ENCODE data around the gene AKAIN1.
A peak's percentile ranks its signal among the peaks of the same experiment; 100 is the strongest.

The AKAIN1 gene

GRCh38 chr18:5197032-5197434 is at the start of gene AKAIN1:
TSS of gene AKAIN1 (minus strand) at chr18:5197257. CDS start at chr18:5197053, 204 bp downstream.
- Histone ChIP-seq H3K9me3 (ENCODE audit: control insufficient read depth in 2 of 2, low read length in 2 of 2) (peaks cover 0 to 5% of the 10 kb centered on the region in 2 donors), H3K9ac (ENCODE audit: low read length in 2 of 2) (no peak within 1 kb of the TSS), H3K27me3 (ENCODE audit: control insufficient read depth in 1 of 2, insufficient read depth in 2 of 2, low read length in 2 of 2) (peaks cover 30 to 44% of the 10 kb centered on the region in 2 donors), H3K36me3 (ENCODE audit: control insufficient read depth in 2 of 2, insufficient read depth in 2 of 2, low read length in 2 of 2) (no peaks in the 10 kb centered on the region), H3K4me1 (ENCODE audit: control insufficient read depth, insufficient read depth, low read length) (no peaks in the 10 kb centered on the region), H3K27ac (ENCODE audit: low read length) (no peak within 1 kb of the TSS), H3K4me3 (ENCODE audit: low read length in 2 of 2) (no peak within 1 kb of the TSS)

- Histone ChIP-seq H3K4me3 (ENCODE audit: low read length in 2 of 2) (no peak overlapping the region), H3K4me1 (ENCODE audit: control insufficient read depth, insufficient read depth, low read length) (no peaks in the 10 kb centered on the region), H3K27me3 (ENCODE audit: control insufficient read depth in 1 of 2, insufficient read depth in 2 of 2, low read length in 2 of 2) (no peaks in the 10 kb centered on the region), H3K9me3 (ENCODE audit: control insufficient read depth in 2 of 2, low read length in 2 of 2) (no peaks in the 10 kb centered on the region), H3K27ac (ENCODE audit: low read length) (no peak overlapping the region), H3K9ac (ENCODE audit: low read length in 2 of 2) (no peak overlapping the region), H3K36me3 (ENCODE audit: control insufficient read depth in 2 of 2, insufficient read depth in 2 of 2, low read length in 2 of 2) (peaks cover 6 to 12% of the 10 kb centered on the region in 2 donors)
Measured at GRCh38 chr18:5244941-5245340, 47.9 kb upstream of the AKAIN1 start.

- Histone ChIP-seq H3K4me3 (ENCODE audit: low read length in 2 of 2) (peak overlapping the region; percentile 84 to 87), H3K4me1 (ENCODE audit: control insufficient read depth, insufficient read depth, low read length) (peaks cover 10% of the 10 kb centered on the region), H3K36me3 (ENCODE audit: control insufficient read depth in 2 of 2, insufficient read depth in 2 of 2, low read length in 2 of 2) (peaks cover 6 to 12% of the 10 kb centered on the region in 2 donors), H3K27me3 (ENCODE audit: control insufficient read depth in 1 of 2, insufficient read depth in 2 of 2, low read length in 2 of 2) (no peaks in the 10 kb centered on the region), H3K9me3 (ENCODE audit: control insufficient read depth in 2 of 2, low read length in 2 of 2) (no peaks in the 10 kb centered on the region), H3K9ac (ENCODE audit: low read length in 2 of 2) (peak overlapping the region in 1 of 2 donors; percentile 97), H3K27ac (ENCODE audit: low read length) (no peak overlapping the region)
Measured at GRCh38 chr18:5239447-5239846, 42.4 kb upstream of the AKAIN1 start.

GRCh38 chr18:5238371-5238976 is 41.4 kb upstream of the AKAIN1 start:
- H3K36me3 ChIP-seq (ENCODE audit: control insufficient read depth in 2 of 2, insufficient read depth in 2 of 2, low read length in 2 of 2): peaks cover 6 to 10% of the 10 kb centered on the region in 2 donors

DNA sequence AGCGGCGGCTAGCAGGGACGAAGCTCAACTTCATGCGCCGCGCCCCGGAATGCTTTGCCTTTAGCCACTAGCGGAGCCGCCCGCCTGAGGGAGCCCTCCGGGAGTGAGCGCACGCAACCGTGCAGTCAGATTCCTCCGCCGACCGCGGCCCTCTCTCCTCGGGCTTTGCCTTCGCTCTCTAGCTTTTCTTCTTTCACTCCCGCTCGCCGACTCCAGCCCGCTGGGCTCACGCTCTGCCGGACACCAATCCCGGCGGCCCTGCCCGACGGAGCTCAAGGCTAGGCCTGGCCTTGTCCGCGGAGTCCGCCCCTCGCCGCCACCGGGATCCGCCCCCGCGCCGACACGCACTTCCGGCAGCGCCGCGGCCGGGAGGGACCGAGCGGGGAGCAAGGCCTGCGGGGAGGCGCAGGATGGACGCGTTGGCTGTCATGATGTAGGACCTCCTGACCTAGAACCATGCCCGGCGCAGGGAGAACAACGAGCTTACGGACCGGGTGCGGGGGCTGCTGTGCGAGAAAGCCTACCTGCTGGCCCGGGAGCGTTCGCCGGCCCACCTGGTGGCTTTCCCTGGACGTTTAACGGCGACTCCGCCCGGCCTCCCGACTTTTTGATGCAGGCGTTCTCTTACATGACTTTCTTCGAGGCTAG is 40.8 kb upstream of the AKAIN1 start:
- Histone ChIP-seq H3K27ac (ENCODE audit: low read length) (peak overlapping the region; percentile 95), H3K4me1 (ENCODE audit: control insufficient read depth, insufficient read depth, low read length) (peaks cover 10% of the 10 kb centered on the region), H3K36me3 (ENCODE audit: control insufficient read depth in 2 of 2, insufficient read depth in 2 of 2, low read length in 2 of 2) (peaks cover 6 to 10% of the 10 kb centered on the region in 2 donors), H3K27me3 (ENCODE audit: control insufficient read depth in 1 of 2, insufficient read depth in 2 of 2, low read length in 2 of 2) (no peaks in the 10 kb centered on the region), H3K9me3 (ENCODE audit: control insufficient read depth in 2 of 2, low read length in 2 of 2) (no peaks in the 10 kb centered on the region), H3K4me3 (ENCODE audit: low read length in 2 of 2) (peak overlapping the region; percentile 84 to 87), H3K9ac (ENCODE audit: low read length in 2 of 2) (peak overlapping the region; percentile 94 to 97)

More at GRCh38 chr18:5238371-5238976, 41.4 kb upstream of the AKAIN1 start:
- Histone ChIP-seq H3K4me1 (ENCODE audit: control insufficient read depth, insufficient read depth, low read length) (peaks cover 10% of the 10 kb centered on the region), H3K4me3 (ENCODE audit: low read length in 2 of 2) (peak overlapping the region; percentile 84 to 87), H3K9ac (ENCODE audit: low read length in 2 of 2) (peak overlapping the region; percentile 94 to 97), H3K9me3 (ENCODE audit: control insufficient read depth in 2 of 2, low read length in 2 of 2) (no peaks in the 10 kb centered on the region), H3K27ac (ENCODE audit: low read length) (peak overlapping the region; percentile 95), H3K27me3 (ENCODE audit: control insufficient read depth in 1 of 2, insufficient read depth in 2 of 2, low read length in 2 of 2) (no peaks in the 10 kb centered on the region)

DNA sequence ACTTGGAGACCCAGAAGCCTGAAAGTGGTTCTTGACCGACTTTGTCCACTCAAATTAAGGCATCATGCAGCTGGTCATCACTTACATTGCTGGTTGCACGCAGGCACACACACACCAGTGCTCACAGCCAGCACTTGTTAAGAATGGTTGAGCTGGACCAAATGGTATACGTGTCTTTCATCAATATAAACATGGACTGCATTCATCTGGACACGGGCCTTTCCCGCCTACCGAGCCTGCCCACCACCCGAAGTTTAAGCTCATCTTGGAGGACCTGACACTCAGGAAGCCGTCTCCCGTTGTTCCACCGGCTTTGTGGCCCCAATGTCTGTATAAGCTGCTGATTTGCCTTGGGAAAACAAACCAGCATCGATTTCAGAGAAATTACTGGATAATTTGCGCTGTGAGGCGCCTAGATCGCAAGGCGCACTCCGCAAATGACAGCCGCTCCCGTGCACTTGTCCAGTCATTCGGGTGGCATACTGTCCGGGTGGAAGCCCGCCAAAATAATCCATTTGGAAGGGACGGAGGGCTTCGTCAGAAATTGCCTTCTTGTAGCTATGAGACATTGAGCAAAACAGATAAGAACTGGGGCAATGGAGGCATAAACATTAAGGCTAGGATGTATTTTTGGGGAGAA is 40.1 kb upstream of the AKAIN1 start:
- H3K27ac ChIP-seq (ENCODE audit: low read length): peak overlapping the region; percentile 95
- peaks cover 10% of the 10 kb centered on the region for H3K4me1 ChIP-seq (ENCODE audit: control insufficient read depth, insufficient read depth, low read length)
- peak overlapping the region; percentile 94 to 97 for H3K9ac ChIP-seq (ENCODE audit: low read length in 2 of 2)
- H3K36me3 ChIP-seq (ENCODE audit: control insufficient read depth in 2 of 2, insufficient read depth in 2 of 2, low read length in 2 of 2): peaks cover 6 to 10% of the 10 kb centered on the region in 2 donors
- peak overlapping the region; percentile 84 to 87 for H3K4me3 ChIP-seq (ENCODE audit: low read length in 2 of 2)
- no peaks in the 10 kb centered on the region for H3K9me3 ChIP-seq (ENCODE audit: control insufficient read depth in 2 of 2, low read length in 2 of 2)
- no peaks in the 10 kb centered on the region for H3K27me3 ChIP-seq (ENCODE audit: control insufficient read depth in 1 of 2, insufficient read depth in 2 of 2, low read length in 2 of 2)

- H3K9me3 ChIP-seq (ENCODE audit: control insufficient read depth in 2 of 2, low read length in 2 of 2): no peaks in the 10 kb centered on the region
- no peak overlapping the region for H3K4me3 ChIP-seq (ENCODE audit: low read length in 2 of 2)
- H3K9ac ChIP-seq (ENCODE audit: low read length in 2 of 2): no peak overlapping the region
- H3K27ac ChIP-seq (ENCODE audit: low read length): no peak overlapping the region
- H3K36me3 ChIP-seq (ENCODE audit: control insufficient read depth in 2 of 2, insufficient read depth in 2 of 2, low read length in 2 of 2): no peaks in the 10 kb centered on the region
- no peaks in the 10 kb centered on the region for H3K27me3 ChIP-seq (ENCODE audit: control insufficient read depth in 1 of 2, insufficient read depth in 2 of 2, low read length in 2 of 2)
- no peaks in the 10 kb centered on the region for H3K4me1 ChIP-seq (ENCODE audit: control insufficient read depth, insufficient read depth, low read length)
Measured at GRCh38 chr18:5214583-5215351, 17.7 kb upstream of the AKAIN1 start.

- no peak overlapping the region for H3K9ac ChIP-seq (ENCODE audit: low read length in 2 of 2)
- no peaks in the 10 kb centered on the region for H3K4me1 ChIP-seq (ENCODE audit: control insufficient read depth, insufficient read depth, low read length)
- H3K36me3 ChIP-seq (ENCODE audit: control insufficient read depth in 2 of 2, insufficient read depth in 2 of 2, low read length in 2 of 2): no peaks in the 10 kb centered on the region
- H3K4me3 ChIP-seq (ENCODE audit: low read length in 2 of 2): no peak overlapping the region
- no peak overlapping the region for H3K27ac ChIP-seq (ENCODE audit: low read length)
- no peaks in the 10 kb centered on the region for H3K9me3 ChIP-seq (ENCODE audit: control insufficient read depth in 2 of 2, low read length in 2 of 2)
- no peaks in the 10 kb centered on the region for H3K27me3 ChIP-seq (ENCODE audit: control insufficient read depth in 1 of 2, insufficient read depth in 2 of 2, low read length in 2 of 2)
Measured at GRCh38 chr18:5207471-5208150, 10.6 kb upstream of the AKAIN1 start.

DNA sequence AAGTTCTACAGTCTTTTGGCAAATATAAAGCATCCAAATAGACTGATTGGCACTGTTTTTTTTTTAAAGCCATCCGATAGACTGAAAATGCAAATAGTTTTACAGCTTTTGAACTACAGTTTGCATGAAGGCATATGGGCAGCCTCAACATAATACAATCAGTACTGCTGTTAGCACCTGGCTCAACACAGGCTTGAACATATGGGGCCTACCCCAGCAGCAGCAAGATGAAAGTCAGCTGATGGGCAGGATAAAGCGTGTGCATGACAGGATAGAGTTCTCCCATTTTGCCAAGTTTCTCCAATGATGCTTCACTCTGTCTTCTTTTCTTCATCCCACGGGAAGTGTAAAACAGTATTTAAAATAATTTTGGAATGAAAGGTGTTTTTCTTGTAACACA is 1.3 kb upstream of the AKAIN1 start:
- Histone ChIP-seq H3K36me3 (ENCODE audit: control insufficient read depth in 2 of 2, insufficient read depth in 2 of 2, low read length in 2 of 2) (no peaks in the 10 kb centered on the region), H3K27me3 (ENCODE audit: control insufficient read depth in 1 of 2, insufficient read depth in 2 of 2, low read length in 2 of 2) (peaks cover 30 to 44% of the 10 kb centered on the region in 2 donors), H3K4me3 (ENCODE audit: low read length in 2 of 2) (no peak overlapping the region), H3K9ac (ENCODE audit: low read length in 2 of 2) (no peak overlapping the region), H3K4me1 (ENCODE audit: control insufficient read depth, insufficient read depth, low read length) (no peaks in the 10 kb centered on the region), H3K27ac (ENCODE audit: low read length) (no peak overlapping the region), H3K9me3 (ENCODE audit: control insufficient read depth in 2 of 2, low read length in 2 of 2) (peaks cover 0 to 5% of the 10 kb centered on the region in 2 donors)

GRCh38 chr18:5197461-5197860 is 404 bp upstream of the AKAIN1 start:
- peaks cover 0 to 5% of the 10 kb centered on the region in 2 donors for H3K9me3 ChIP-seq (ENCODE audit: control insufficient read depth in 2 of 2, low read length in 2 of 2)
- no peak overlapping the region for H3K27ac ChIP-seq (ENCODE audit: low read length)
- H3K27me3 ChIP-seq (ENCODE audit: control insufficient read depth in 1 of 2, insufficient read depth in 2 of 2, low read length in 2 of 2): peaks cover 30 to 44% of the 10 kb centered on the region in 2 donors
- no peaks in the 10 kb centered on the region for H3K4me1 ChIP-seq (ENCODE audit: control insufficient read depth, insufficient read depth, low read length)
- H3K9ac ChIP-seq (ENCODE audit: low read length in 2 of 2): no peak overlapping the region
- no peak overlapping the region for H3K4me3 ChIP-seq (ENCODE audit: low read length in 2 of 2)
- H3K36me3 ChIP-seq (ENCODE audit: control insufficient read depth in 2 of 2, insufficient read depth in 2 of 2, low read length in 2 of 2): no peaks in the 10 kb centered on the region

All from stomach smooth muscle (tissue), 2 donors.